HepG2 (cell line): ENCODE results near the gene CEACAM3. TPM values are rescaled to one million over a fixed set of nuclear protein-coding genes. Genes with fewer than 3 reads are reported as not detected.
A peak's percentile ranks its signal among the peaks of the same experiment; 100 is the strongest.

ENCODE experiments used
- DNMT3B ChIP-seq: conservative IDR thresholded peaks from 2 replicates; pipeline ENCODE4 v1.6.1; 2016; ENCODE audit warnings: missing biosample characterization, control low read depth
- KAT8 ChIP-seq: IDR thresholded peaks from 2 replicates; pipeline ENCODE4 v1.6.1; 2016; ENCODE audit warnings: missing genetic modification reagents, missing compliant biosample characterization
- MAF1 ChIP-seq: sonication (generic); formaldehyde crosslinking; IDR thresholded peaks from 2 replicates; pipeline ENCODE4 v1.5.0; 2020; ENCODE audit warnings: missing genetic modification reagents, borderline replicate concordance
- MAFK ChIP-seq, 2 experiments: IDR thresholded peaks in 1 of 2; conservative IDR thresholded peaks in 1 of 2; 2 replicates each; pipeline ENCODE4 v1.6.1; 2011; ENCODE audit warnings: improper control_type of control experiment in 2 of 2, low read length in 2 of 2
- MAZ ChIP-seq, 2 experiments: sonication (generic) in 1 of 2; formaldehyde crosslinking in 1 of 2; IDR thresholded peaks; 2 replicates each; pipeline versions ENCODE4 v1.5.0 to v1.6.1; 2012 to 2020; ENCODE audit warnings: low read depth in 2 of 2, mild to moderate bottlenecking in 2 of 2, borderline replicate concordance in 1 of 2, improper control_type of control experiment in 1 of 2, low read length in 1 of 2, missing genetic modification reagents in 1 of 2, moderate library complexity in 1 of 2
- MED13 ChIP-seq: sonication (generic); formaldehyde crosslinking; IDR thresholded peaks from 2 replicates; pipeline ENCODE4 v1.5.0; 2020; ENCODE audit warnings: missing genetic modification reagents
- NR2F6 ChIP-seq, 2 experiments: IDR thresholded peaks; 2 replicates each; pipeline ENCODE4 v1.6.1; 2016; ENCODE audit warnings: antibody characterized with exemption in 1 of 2, mild to moderate bottlenecking in 1 of 2
- SP1 ChIP-seq, 2 experiments: fragments of 450-650 bp in 1 of 2; sonication (generic) in 1 of 2; formaldehyde crosslinking in 1 of 2; IDR thresholded peaks; 2 replicates each; pipeline versions ENCODE4 v1.4.0 to v1.6.1; 2016 to 2020; ENCODE audit warnings: missing genetic modification reagents in 1 of 2
- ZFP37 ChIP-seq: sonication (generic); formaldehyde crosslinking; IDR thresholded peaks from 2 replicates; pipeline ENCODE4 v1.4.0; 2020; ENCODE audit warnings: missing genetic modification reagents, borderline replicate concordance
- ZFP82 ChIP-seq: sonication (generic); formaldehyde crosslinking; IDR thresholded peaks from 2 replicates; pipeline ENCODE4 v1.5.1; 2020; ENCODE audit warnings: mild to moderate bottlenecking, missing genetic modification reagents, borderline replicate concordance
- ZNF138 ChIP-seq: sonication (generic); formaldehyde crosslinking; IDR thresholded peaks from 2 replicates; pipeline ENCODE4 v1.5.0; 2020; ENCODE audit warnings: mild to moderate bottlenecking, low read depth, missing genetic modification reagents
- ZNF563 ChIP-seq: sonication (generic); formaldehyde crosslinking; IDR thresholded peaks from 2 replicates; pipeline ENCODE4 v1.8.0; 2022; ENCODE audit warnings: mild to moderate bottlenecking, moderate library complexity, missing genetic modification reagents
- ZNF598 ChIP-seq: sonication (generic); formaldehyde crosslinking; IDR thresholded peaks from 2 replicates; pipeline ENCODE4 v1.5.1; 2020; ENCODE audit warnings: mild to moderate bottlenecking, missing genetic modification reagents, borderline replicate concordance
- ZNF777 ChIP-seq: sonication (generic); formaldehyde crosslinking; IDR thresholded peaks from 2 replicates; pipeline ENCODE4 v1.4.0; 2020; ENCODE audit warnings: missing genetic modification reagents
- polyA plus RNA-seq, 8 experiments: library from polyadenylated mRNA; depleted of rRNA in 3 of 8; stranded (reverse) in 7 of 8; unstranded in 1 of 8; fragments of >200 nt; fragmentation: Illumina TruSeq in 4 of 8; extraction: Trizol in 4 of 8; gene quantifications; 2 replicates each; pipeline versions ENCODE4 v1.2.1 to v1.2.3, GENCODE V29; 2011 to 2016; ENCODE audit warnings: low read depth in 4 of 8, missing spikeins in 1 of 8, mixed read lengths in 1 of 8; ENCODE audit not compliant: insufficient read depth in 1 of 8
- total RNA-seq, 5 experiments: library from RNA; depleted of rRNA; stranded (reverse); fragments of >200 nt; fragmentation: Illumina TruSeq; extraction: Trizol; gene quantifications; 2 replicates each; pipeline ENCODE4 v1.2.3, GENCODE V29; 2016; ENCODE audit warnings: low read depth in 1 of 5
- TF ChIP-seq, protein P1 (sequence below): sonication (generic); formaldehyde crosslinking; conservative IDR thresholded peaks from 2 replicates; pipeline ENCODE4 v1.8.0; 2022; ENCODE audit warnings: mild to moderate bottlenecking, moderate library complexity, missing genetic modification reagents
- TF ChIP-seq, protein P2 (sequence below): IDR thresholded peaks from 2 replicates; pipeline ENCODE4 v1.6.1; 2016; ENCODE audit warnings: missing compliant biosample characterization, missing genetic modification reagents, borderline replicate concordance
- TF ChIP-seq, protein P3 (sequence below): sonication (generic); formaldehyde crosslinking; IDR thresholded peaks from 2 replicates; pipeline ENCODE4 v1.8.0; 2022; ENCODE audit warnings: missing genetic modification reagents, mild to moderate bottlenecking, moderate library complexity, borderline replicate concordance
- TF ChIP-seq, protein P4 (sequence below), 2 experiments: fragments of 450-650 bp in 1 of 2; sonication (generic) in 1 of 2; formaldehyde crosslinking; IDR thresholded peaks; 2 replicates each; pipeline versions ENCODE4 v1.5.0 to v1.8.0; 2020 to 2022; ENCODE audit warnings: mild to moderate bottlenecking in 1 of 2, missing genetic modification reagents in 1 of 2
- TF ChIP-seq, protein P5 (sequence below): sonication (generic); formaldehyde crosslinking; IDR thresholded peaks from 2 replicates; pipeline ENCODE4 v1.4.0; 2020; ENCODE audit warnings: missing genetic modification reagents

Gene CEACAM3
- total and polyA plus RNA-seq, 2 of the 13 experiments (the other 11 are each of a cell fraction or from before 2014, with no cell fraction given) = not detected

DNA sequence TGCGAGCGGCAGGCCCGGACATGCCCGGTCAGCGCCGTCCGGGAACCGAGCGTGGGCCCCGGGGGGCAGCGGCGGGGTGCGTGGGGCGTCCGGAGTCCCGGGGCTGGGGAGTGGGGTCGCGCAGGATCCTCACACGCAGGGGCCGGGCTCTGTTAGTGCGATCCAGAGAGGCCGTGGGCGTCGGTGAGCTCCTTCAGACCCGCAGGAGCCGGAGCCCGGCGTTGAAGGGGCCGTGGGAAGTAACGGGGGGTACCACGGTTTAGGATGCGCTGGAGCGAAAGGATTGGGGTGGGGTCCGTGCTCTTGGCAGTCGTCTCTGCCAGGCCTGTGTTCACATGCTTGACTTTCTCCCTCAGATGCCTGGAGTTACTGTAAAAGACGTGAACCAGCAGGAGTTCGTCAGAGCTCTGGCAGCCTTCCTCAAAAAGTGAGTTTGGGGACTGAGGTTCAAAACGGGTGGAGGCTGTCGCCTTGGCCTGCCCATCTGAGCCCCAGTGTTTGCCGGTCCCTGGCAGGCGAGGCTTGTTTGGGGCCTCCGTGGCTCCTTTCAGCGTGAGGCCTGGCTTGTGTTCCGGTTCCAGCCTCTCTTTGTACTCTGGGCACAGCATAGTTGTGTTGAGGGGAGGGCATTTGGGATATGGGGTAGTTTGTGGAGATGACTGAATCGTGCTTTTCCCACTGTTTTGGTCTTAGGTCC, 64.2 kb downstream of the CEACAM3 start (continued):
- TF ChIP-seq, protein P1, sequence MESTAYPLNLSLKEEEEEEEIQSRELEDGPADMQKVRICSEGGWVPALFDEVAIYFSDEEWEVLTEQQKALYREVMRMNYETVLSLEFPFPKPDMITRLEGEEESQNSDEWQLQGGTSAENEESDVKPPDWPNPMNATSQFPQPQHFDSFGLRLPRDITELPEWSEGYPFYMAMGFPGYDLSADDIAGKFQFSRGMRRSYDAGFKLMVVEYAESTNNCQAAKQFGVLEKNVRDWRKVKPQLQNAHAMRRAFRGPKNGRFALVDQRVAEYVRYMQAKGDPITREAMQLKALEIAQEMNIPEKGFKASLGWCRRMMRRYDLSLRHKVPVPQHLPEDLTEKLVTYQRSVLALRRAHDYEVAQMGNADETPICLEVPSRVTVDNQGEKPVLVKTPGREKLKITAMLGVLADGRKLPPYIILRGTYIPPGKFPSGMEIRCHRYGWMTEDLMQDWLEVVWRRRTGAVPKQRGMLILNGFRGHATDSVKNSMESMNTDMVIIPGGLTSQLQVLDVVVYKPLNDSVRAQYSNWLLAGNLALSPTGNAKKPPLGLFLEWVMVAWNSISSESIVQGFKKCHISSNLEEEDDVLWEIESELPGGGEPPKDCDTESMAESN (CRISPR knock-in tag) = peak; percentile 7; the same call in 1 of the 2 replicates
- TF ChIP-seq KAT8 (CRISPR knock-in tag) (no peak), NR2F6 (IDR thresholded peaks at IDR 0.05) (no peak), NR2F6 (CRISPR knock-in tag; IDR thresholded peaks at IDR 0.05) (no peak), ZNF563 (CRISPR knock-in tag) (no peak), MED13 (CRISPR knock-in tag) (no peak), ZNF138 (peak; percentile 8; the same call in 1 of the 2 replicates), SP1 (IDR thresholded peaks at IDR 0.05) (no peak), SP1 (CRISPR knock-in tag; IDR thresholded peaks at IDR 0.05) (no peak), MAZ (IDR thresholded peaks at IDR 0.05; ENCODE audit: borderline replicate concordance, low read depth, low read length) (no peak), MAZ (CRISPR knock-in tag; IDR thresholded peaks at IDR 0.05; ENCODE audit: low read depth) (no peak), MAFK (conservative IDR thresholded peaks at IDR 0.05 in 1 of 2, IDR thresholded peaks at IDR 0.05 in 1 of 2; ENCODE audit: low read length in 2 of 2) (no peak), DNMT3B (no peak), ZFP82 (no peak), ZNF598 (CRISPR knock-in tag) (0 out of 2 replicates have a peak, but pooled peaks have one; percentile 57), ZNF777 (CRISPR knock-in tag) (no peak), ZFP37 (CRISPR knock-in tag) (no peak), MAF1 (CRISPR knock-in tag) (no peak)
- TF ChIP-seq, protein P2, sequence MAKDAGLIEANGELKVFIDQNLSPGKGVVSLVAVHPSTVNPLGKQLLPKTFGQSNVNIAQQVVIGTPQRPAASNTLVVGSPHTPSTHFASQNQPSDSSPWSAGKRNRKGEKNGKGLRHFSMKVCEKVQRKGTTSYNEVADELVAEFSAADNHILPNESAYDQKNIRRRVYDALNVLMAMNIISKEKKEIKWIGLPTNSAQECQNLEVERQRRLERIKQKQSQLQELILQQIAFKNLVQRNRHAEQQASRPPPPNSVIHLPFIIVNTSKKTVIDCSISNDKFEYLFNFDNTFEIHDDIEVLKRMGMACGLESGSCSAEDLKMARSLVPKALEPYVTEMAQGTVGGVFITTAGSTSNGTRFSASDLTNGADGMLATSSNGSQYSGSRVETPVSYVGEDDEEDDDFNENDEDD (CRISPR knock-in tag) = no peak
- TF ChIP-seq, protein P3, sequence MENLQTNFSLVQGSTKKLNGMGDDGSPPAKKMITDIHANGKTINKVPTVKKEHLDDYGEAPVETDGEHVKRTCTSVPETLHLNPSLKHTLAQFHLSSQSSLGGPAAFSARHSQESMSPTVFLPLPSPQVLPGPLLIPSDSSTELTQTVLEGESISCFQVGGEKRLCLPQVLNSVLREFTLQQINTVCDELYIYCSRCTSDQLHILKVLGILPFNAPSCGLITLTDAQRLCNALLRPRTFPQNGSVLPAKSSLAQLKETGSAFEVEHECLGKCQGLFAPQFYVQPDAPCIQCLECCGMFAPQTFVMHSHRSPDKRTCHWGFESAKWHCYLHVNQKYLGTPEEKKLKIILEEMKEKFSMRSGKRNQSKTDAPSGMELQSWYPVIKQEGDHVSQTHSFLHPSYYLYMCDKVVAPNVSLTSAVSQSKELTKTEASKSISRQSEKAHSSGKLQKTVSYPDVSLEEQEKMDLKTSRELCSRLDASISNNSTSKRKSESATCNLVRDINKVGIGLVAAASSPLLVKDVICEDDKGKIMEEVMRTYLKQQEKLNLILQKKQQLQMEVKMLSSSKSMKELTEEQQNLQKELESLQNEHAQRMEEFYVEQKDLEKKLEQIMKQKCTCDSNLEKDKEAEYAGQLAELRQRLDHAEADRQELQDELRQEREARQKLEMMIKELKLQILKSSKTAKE (CRISPR knock-in tag) = no peak
- TF ChIP-seq, protein P4, sequence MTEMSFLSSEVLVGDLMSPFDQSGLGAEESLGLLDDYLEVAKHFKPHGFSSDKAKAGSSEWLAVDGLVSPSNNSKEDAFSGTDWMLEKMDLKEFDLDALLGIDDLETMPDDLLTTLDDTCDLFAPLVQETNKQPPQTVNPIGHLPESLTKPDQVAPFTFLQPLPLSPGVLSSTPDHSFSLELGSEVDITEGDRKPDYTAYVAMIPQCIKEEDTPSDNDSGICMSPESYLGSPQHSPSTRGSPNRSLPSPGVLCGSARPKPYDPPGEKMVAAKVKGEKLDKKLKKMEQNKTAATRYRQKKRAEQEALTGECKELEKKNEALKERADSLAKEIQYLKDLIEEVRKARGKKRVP (CRISPR knock-in tag; IDR thresholded peaks at IDR 0.05) = 0 out of 4 replicates have a peak, but pooled peaks of 1 of the 2 experiments have one; percentile 7
- TF ChIP-seq, protein P5, sequence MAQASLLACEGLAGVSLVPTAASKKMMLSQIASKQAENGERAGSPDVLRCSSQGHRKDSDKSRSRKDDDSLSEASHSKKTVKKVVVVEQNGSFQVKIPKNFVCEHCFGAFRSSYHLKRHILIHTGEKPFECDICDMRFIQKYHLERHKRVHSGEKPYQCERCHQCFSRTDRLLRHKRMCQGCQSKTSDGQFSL = no peak
